Measurements from ENCODE around the gene BMAL2. TPM values are rescaled to one million over a fixed set of nuclear protein-coding genes. Genes with fewer than 3 reads are reported as not detected.

The BMAL2 gene
- total and polyA plus RNA-seq, 2 experiments from 2014 or later, result 5.5 to 18.2 TPM

GRCh38 chr12:27351476-27351875 is 18.8 kb downstream of the BMAL2 start (continued):
- no peak for TF ChIP-seq EZH2phosphoT487 (IDR thresholded peaks at IDR 0.05; ENCODE audit: unreplicated experiment)
- TF ChIP-seq REST (IDR thresholded peaks at IDR 0.05; ENCODE audit: unreplicated experiment), result no peak
- no peak for TF ChIP-seq NANOG (IDR thresholded peaks at IDR 0.05; ENCODE audit: borderline replicate concordance)
- TF ChIP-seq CTCF (conservative IDR thresholded peaks at IDR 0.05; ENCODE audit: low read depth in 2 of 2), result no peak

GRCh38 chr12:27355486-27355885 is 22.9 kb downstream of the BMAL2 start:
- Mint-ChIP-seq H3K4me1 (no peaks in the 10 kb centered on the region), H3K27me3 (ENCODE audit: insufficient read depth, low read depth, poor library complexity) (no peaks in the 10 kb centered on the region), H3K9me3 (no peaks in the 10 kb centered on the region), H3K4me3 (no peak overlapping the region), H3K27ac (no peak overlapping the region), H3K36me3 (ENCODE audit: low read depth) (no peaks in the 10 kb centered on the region)
- no peak for DNase-seq (ENCODE audit: low spot score)
- no peaks in the 10 kb centered on the region for H3K9me2 ChIP-seq (ENCODE audit: insufficient read depth)
- H3K36me3 ChIP-seq (ENCODE audit: insufficient read depth), result no peaks in the 10 kb centered on the region
- H3K27ac ChIP-seq (ENCODE audit: low read depth), result no peak overlapping the region
- no peaks in the 10 kb centered on the region for H3K27me3 ChIP-seq (ENCODE audit: insufficient read depth)
- H2AFZ ChIP-seq, result no peak overlapping the region
- H3K79me2 ChIP-seq (replicated peaks; ENCODE audit: insufficient read depth), result no peaks in the 10 kb centered on the region
- ATAC-seq, result no peak
- H3K4me1 ChIP-seq (ENCODE audit: insufficient read depth), result no peaks in the 10 kb centered on the region
- H3K4me3 ChIP-seq, result no peak overlapping the region
- H4K20me1 ChIP-seq (replicated peaks; ENCODE audit: insufficient read depth), result no peaks in the 10 kb centered on the region; the same call in 1 of the 2 replicates
- no peak overlapping the region for H3K4me2 ChIP-seq
- H3F3A ChIP-seq (replicated peaks; ENCODE audit: low read depth), result no peaks in the 10 kb centered on the region
- TF ChIP-seq EZH2 (IDR thresholded peaks at IDR 0.05; ENCODE audit: low read depth, unreplicated experiment) (no peak), JUNB (IDR thresholded peaks at IDR 0.05; ENCODE audit: unreplicated experiment) (no peak), ZNF114 (CRISPR knock-in tag; IDR thresholded peaks at IDR 0.05) (no peak), NANOG (IDR thresholded peaks at IDR 0.05; ENCODE audit: borderline replicate concordance) (no peak), ZNF331 (CRISPR knock-in tag; IDR thresholded peaks at IDR 0.05; ENCODE audit: low read depth) (no peak), EZH2phosphoT487 (IDR thresholded peaks at IDR 0.05; ENCODE audit: unreplicated experiment) (no peak), REST (IDR thresholded peaks at IDR 0.05; ENCODE audit: unreplicated experiment) (no peak), ETS1 (IDR thresholded peaks at IDR 0.05) (no peak), CTCF (conservative IDR thresholded peaks at IDR 0.05; ENCODE audit: low read depth in 2 of 2) (no peak)
